NCI-H69 (cell line): ENCODE results near the gene C16orf78.

Experiments used
- DNase-seq: peaks from one replicate; lab custom pipeline; 2025; lab: John Stamatoyannopoulos, UW

Gene C16orf78

DNA sequence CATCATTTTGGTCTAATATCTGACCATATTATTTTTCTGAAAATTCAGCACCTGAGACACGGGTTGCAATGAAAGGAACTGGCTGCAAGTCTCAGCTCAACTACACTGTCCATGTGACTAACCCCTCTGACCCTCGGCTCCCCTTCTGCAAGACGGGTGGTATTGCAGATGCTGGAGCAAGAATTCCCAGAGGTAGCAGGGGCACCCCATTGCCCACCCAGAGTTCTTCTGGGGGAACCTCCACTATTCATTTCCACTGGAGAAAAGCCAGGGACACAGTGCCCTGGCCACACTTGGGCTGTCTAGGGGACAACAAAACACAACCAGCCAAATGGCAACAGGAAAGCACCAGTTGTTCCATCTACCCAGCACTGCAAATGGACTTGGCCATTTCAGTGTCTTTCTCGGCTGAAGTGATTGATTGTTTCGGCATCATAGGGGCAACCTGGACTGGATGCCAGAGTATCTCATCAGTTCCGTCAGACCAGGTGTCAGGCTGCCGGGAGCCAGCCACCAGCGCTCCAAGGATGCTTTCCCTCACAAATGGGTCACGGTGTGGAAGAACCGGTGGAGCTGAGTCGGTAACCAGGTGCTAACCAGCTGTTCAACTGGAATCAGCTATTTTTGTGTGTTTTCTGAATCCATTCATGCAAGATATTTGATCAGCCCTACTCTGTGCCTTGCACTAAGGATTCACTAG, 58.1 kb downstream of the C16orf78 start:
- DNase-seq = no peak

GRCh38 chr16:49434733-49435132, 61.1 kb downstream of the C16orf78 start:
- DNase-seq = no peak

- no peak for DNase-seq
Measured at GRCh38 chr16:49436181-49436580, 62.6 kb downstream of the C16orf78 start.

DNA sequence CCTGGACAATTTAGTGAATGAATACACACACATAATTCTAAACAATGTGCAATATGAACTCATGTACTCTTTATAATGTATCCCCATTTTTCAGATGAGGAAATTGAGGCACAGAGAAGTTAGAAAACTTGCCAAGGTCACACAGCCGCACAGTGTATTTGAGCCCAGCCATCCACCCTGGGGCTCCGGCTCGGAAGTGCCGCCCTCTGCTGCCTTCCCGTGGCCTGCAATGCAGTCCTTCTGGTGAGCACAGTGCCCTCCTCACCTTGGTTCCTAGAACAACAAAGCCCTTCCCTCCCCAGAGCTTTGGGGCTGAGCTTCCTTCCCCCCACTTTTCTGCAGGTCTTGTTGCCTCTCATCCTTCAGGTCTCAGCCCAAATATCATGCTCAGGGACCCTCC, 63.7 kb downstream of the C16orf78 start:
- DNase-seq = no peak

GRCh38 chr16:49439050-49439449, 65.4 kb downstream of the C16orf78 start:
- no peak for DNase-seq

GRCh38 chr16:49439676-49440075, 66.1 kb downstream of the C16orf78 start:
- no peak for DNase-seq

- peak; percentile 67 for DNase-seq
Measured at GRCh38 chr16:49440156-49441065, 66.8 kb downstream of the C16orf78 start.

GRCh38 chr16:49441366-49441780, 67.8 kb downstream of the C16orf78 start:
- peak; percentile 91 for DNase-seq

DNA sequence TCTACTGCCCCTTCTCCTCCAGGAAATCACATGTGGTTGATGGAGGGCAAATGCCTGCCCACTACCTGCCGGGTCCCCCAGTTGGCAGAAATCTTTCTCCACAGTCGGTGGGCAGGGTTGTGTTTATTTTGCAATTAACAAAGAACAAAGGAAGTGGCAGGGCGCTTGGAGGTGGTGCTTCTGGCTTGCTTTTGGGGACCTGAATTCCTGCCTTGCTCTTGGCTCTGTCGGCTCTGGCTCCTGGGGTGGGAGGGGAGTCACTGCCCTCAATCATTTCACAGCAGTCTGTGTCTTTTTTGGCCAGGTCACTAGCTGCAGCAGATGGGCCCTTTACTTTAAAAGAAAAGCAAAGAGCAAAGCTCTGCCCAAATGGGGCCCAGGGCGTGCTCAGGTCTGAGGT, 69.2 kb downstream of the C16orf78 start:
- DNase-seq = peak; percentile 93

GRCh38 chr16:49443576-49443975, 70.0 kb downstream of the C16orf78 start:
- DNase-seq = peak; percentile 92

DNA sequence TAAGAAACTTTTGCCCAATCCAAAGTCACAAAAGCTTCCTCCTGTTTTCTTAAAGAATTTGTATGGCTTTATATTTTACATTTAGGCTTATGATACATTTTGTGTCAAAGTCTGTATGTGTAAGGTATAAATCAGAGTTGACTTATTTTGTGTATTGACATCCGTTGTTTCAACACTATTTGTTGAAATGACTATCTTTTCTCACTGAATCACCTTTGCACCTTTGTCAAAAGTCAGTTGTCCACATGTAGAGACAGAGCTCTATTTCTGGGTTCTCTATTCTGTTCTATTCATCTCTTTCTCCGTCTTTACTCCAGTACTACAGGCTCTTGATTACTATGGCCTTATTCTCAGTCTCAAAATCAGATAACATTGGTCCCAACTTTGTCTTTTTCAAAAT, 73.2 kb downstream of the C16orf78 start:
- no peak for DNase-seq
